HepG2 (cell line): ENCODE data around the gene SPTSSB. TPM values are rescaled to one million over a fixed set of nuclear protein-coding genes. Genes with fewer than 3 reads are reported as not detected.

Source experiments
- ETV5 ChIP-seq: IDR thresholded peaks from 2 replicates; pipeline ENCODE4 v1.6.1; 2018; ENCODE audit warnings: missing biosample characterization, missing genetic modification reagents, inconsistent platforms, borderline replicate concordance
- HMG20B ChIP-seq: conservative IDR thresholded peaks from 2 replicates; pipeline ENCODE4 v1.6.1; 2016; ENCODE audit warnings: missing genetic modification reagents, missing compliant biosample characterization
- KDM4B ChIP-seq: sonication (generic); formaldehyde crosslinking; IDR thresholded peaks from 2 replicates; pipeline ENCODE4 v1.4.0; 2020; ENCODE audit warnings: missing genetic modification reagents
- MIER2 ChIP-seq: IDR thresholded peaks from 2 replicates; pipeline ENCODE4 v1.6.1; 2016; ENCODE audit warnings: missing biosample characterization, missing genetic modification reagents
- NFIC ChIP-seq: IDR thresholded peaks from 2 replicates; pipeline ENCODE4 v1.6.1; 2012; ENCODE audit warnings: mild to moderate bottlenecking, low read length, inconsistent platforms
- RFX1 ChIP-seq: fragments of 450-650 bp; IDR thresholded peaks from 2 replicates; pipeline ENCODE4 v1.6.1; 2017
- SOX13 ChIP-seq, 3 experiments: fragments of 450-650 bp in 1 of 3; sonication (generic) in 1 of 3; formaldehyde crosslinking in 1 of 3; IDR thresholded peaks in 2 of 3; conservative IDR thresholded peaks in 1 of 3; 2 replicates each; pipeline versions ENCODE4 v1.5.0 to v1.6.1; 2016 to 2020; ENCODE audit warnings: antibody characterized with exemption in 1 of 3, mild to moderate bottlenecking in 1 of 3, missing compliant biosample characterization in 1 of 3, missing genetic modification reagents in 1 of 3, moderate library complexity in 1 of 3
- ZNF138 ChIP-seq: sonication (generic); formaldehyde crosslinking; IDR thresholded peaks from 2 replicates; pipeline ENCODE4 v1.5.0; 2020; ENCODE audit warnings: mild to moderate bottlenecking, low read depth, missing genetic modification reagents
- ZNF207 ChIP-seq: fragments of 450-650 bp; IDR thresholded peaks from 2 replicates; pipeline ENCODE4 v1.6.1; 2016; ENCODE audit warnings: antibody characterized with exemption, borderline replicate concordance
- ZNF564 ChIP-seq: sonication (generic); formaldehyde crosslinking; IDR thresholded peaks from 2 replicates; pipeline ENCODE4 v1.8.1; 2023; ENCODE audit warnings: mild to moderate bottlenecking, missing genetic modification reagents
- ZNF567 ChIP-seq: sonication (generic); formaldehyde crosslinking; IDR thresholded peaks from 2 replicates; pipeline ENCODE4 v1.8.1; 2023; ENCODE audit warnings: mild to moderate bottlenecking, missing genetic modification reagents, borderline replicate concordance
- ZNF572 ChIP-seq: sonication (generic); formaldehyde crosslinking; IDR thresholded peaks from 2 replicates; pipeline ENCODE4 v1.5.1; 2020; ENCODE audit warnings: mild to moderate bottlenecking, missing genetic modification reagents
- ZNF644 ChIP-seq: IDR thresholded peaks from 2 replicates; pipeline ENCODE4 v1.6.1; 2016; ENCODE audit warnings: low read depth
- ZNF839 ChIP-seq: sonication (generic); formaldehyde crosslinking; IDR thresholded peaks from 2 replicates; pipeline ENCODE4 v1.4.0; 2020; ENCODE audit warnings: missing genetic modification reagents, mild to moderate bottlenecking, borderline replicate concordance
- ZNF878 ChIP-seq: sonication (generic); formaldehyde crosslinking; IDR thresholded peaks from 2 replicates; pipeline ENCODE4 v1.8.1; 2023; ENCODE audit warnings: mild to moderate bottlenecking, missing genetic modification reagents, moderate library complexity
- polyA plus RNA-seq, 8 experiments: library from polyadenylated mRNA; depleted of rRNA in 3 of 8; stranded (reverse) in 7 of 8; unstranded in 1 of 8; fragments of >200 nt; fragmentation: Illumina TruSeq in 4 of 8; extraction: Trizol in 4 of 8; gene quantifications; 2 replicates each; pipeline versions ENCODE4 v1.2.1 to v1.2.3, GENCODE V29; 2011 to 2016; ENCODE audit warnings: low read depth in 4 of 8, missing spikeins in 1 of 8, mixed read lengths in 1 of 8; ENCODE audit not compliant: insufficient read depth in 1 of 8
- total RNA-seq, 5 experiments: library from RNA; depleted of rRNA; stranded (reverse); fragments of >200 nt; fragmentation: Illumina TruSeq; extraction: Trizol; gene quantifications; 2 replicates each; pipeline ENCODE4 v1.2.3, GENCODE V29; 2016; ENCODE audit warnings: low read depth in 1 of 5
- TF ChIP-seq, protein P1 (sequence below): sonication (generic); formaldehyde crosslinking; IDR thresholded peaks from 2 replicates; pipeline ENCODE4 v1.8.1; 2022; ENCODE audit warnings: mild to moderate bottlenecking, missing genetic modification reagents
- TF ChIP-seq, protein P2 (sequence below): sonication (generic); formaldehyde crosslinking; IDR thresholded peaks from 2 replicates; pipeline ENCODE4 v1.8.0; 2022; ENCODE audit warnings: missing genetic modification reagents, mild to moderate bottlenecking, moderate library complexity, borderline replicate concordance
- TF ChIP-seq, protein P3 (sequence below): sonication (generic); formaldehyde crosslinking; IDR thresholded peaks from 2 replicates; pipeline ENCODE4 v1.5.0; 2020; ENCODE audit warnings: mild to moderate bottlenecking, missing genetic modification reagents
- TF ChIP-seq, protein P4 (sequence below): IDR thresholded peaks from 2 replicates; pipeline ENCODE4 v1.6.1; 2012; ENCODE audit warnings: low read depth, low read length, improper control_type of control experiment
- TF ChIP-seq, protein P5 (sequence below): sonication (generic); formaldehyde crosslinking; IDR thresholded peaks from 2 replicates; pipeline ENCODE4 v1.4.0; 2020; ENCODE audit warnings: missing genetic modification reagents
- TF ChIP-seq, protein P6 (sequence below): sonication (generic); formaldehyde crosslinking; IDR thresholded peaks from 2 replicates; pipeline ENCODE4 v1.9.0; 2021; ENCODE audit warnings: missing genetic modification reagents, mild to moderate bottlenecking, borderline replicate concordance

Gene SPTSSB
- total and polyA plus RNA-seq, 2 of the 13 experiments (the other 11 are each of a cell fraction or from before 2014, with no cell fraction given) = 0.51 to 2.4 TPM

DNA sequence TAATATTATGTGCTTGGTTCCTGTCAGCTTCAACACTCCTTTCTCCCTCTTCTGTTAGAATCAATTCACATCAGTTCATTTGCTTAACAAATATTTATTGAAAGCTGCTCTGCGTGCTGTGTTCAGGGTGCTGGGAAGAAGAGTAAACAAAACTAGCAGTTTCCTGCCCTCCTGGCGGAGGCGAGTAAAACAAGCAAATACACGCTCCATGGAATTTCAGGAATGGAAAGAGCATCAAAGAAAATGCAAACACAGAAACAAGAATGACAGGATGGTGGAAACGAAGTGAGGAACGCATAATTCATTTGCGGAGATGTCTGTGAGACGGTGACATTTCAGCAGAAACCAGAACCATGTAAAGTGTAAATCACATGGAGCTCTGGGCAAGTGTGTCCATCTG is 49.4 kb upstream of the SPTSSB start (continued):
- peak; percentile 75 for TF ChIP-seq SOX13 (IDR thresholded peaks at IDR 0.05)
- peak in 1 of 2 experiments; percentile 94; a peak in 2 of 4 replicates for TF ChIP-seq SOX13 (CRISPR knock-in tag; conservative IDR thresholded peaks at IDR 0.05 in 1 of 2, IDR thresholded peaks at IDR 0.05 in 1 of 2)
- peak; percentile 93 for TF ChIP-seq HMG20B (CRISPR knock-in tag)
- no peak; the same call in 1 of the 2 replicates for TF ChIP-seq ZNF644 (CRISPR knock-in tag)
- TF ChIP-seq RFX1 = no peak
- TF ChIP-seq ZNF839 (CRISPR knock-in tag) = no peak
- TF ChIP-seq ZNF567 (CRISPR knock-in tag) = no peak
- TF ChIP-seq, protein P1, sequence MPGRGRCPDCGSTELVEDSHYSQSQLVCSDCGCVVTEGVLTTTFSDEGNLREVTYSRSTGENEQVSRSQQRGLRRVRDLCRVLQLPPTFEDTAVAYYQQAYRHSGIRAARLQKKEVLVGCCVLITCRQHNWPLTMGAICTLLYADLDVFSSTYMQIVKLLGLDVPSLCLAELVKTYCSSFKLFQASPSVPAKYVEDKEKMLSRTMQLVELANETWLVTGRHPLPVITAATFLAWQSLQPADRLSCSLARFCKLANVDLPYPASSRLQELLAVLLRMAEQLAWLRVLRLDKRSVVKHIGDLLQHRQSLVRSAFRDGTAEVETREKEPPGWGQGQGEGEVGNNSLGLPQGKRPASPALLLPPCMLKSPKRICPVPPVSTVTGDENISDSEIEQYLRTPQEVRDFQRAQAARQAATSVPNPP (CRISPR knock-in tag) = no peak
- TF ChIP-seq, protein P2, sequence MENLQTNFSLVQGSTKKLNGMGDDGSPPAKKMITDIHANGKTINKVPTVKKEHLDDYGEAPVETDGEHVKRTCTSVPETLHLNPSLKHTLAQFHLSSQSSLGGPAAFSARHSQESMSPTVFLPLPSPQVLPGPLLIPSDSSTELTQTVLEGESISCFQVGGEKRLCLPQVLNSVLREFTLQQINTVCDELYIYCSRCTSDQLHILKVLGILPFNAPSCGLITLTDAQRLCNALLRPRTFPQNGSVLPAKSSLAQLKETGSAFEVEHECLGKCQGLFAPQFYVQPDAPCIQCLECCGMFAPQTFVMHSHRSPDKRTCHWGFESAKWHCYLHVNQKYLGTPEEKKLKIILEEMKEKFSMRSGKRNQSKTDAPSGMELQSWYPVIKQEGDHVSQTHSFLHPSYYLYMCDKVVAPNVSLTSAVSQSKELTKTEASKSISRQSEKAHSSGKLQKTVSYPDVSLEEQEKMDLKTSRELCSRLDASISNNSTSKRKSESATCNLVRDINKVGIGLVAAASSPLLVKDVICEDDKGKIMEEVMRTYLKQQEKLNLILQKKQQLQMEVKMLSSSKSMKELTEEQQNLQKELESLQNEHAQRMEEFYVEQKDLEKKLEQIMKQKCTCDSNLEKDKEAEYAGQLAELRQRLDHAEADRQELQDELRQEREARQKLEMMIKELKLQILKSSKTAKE (CRISPR knock-in tag) = peak; percentile 62; the same call in 1 of the 2 replicates
- TF ChIP-seq ZNF572 (CRISPR knock-in tag) = no peak
- TF ChIP-seq, protein P3, sequence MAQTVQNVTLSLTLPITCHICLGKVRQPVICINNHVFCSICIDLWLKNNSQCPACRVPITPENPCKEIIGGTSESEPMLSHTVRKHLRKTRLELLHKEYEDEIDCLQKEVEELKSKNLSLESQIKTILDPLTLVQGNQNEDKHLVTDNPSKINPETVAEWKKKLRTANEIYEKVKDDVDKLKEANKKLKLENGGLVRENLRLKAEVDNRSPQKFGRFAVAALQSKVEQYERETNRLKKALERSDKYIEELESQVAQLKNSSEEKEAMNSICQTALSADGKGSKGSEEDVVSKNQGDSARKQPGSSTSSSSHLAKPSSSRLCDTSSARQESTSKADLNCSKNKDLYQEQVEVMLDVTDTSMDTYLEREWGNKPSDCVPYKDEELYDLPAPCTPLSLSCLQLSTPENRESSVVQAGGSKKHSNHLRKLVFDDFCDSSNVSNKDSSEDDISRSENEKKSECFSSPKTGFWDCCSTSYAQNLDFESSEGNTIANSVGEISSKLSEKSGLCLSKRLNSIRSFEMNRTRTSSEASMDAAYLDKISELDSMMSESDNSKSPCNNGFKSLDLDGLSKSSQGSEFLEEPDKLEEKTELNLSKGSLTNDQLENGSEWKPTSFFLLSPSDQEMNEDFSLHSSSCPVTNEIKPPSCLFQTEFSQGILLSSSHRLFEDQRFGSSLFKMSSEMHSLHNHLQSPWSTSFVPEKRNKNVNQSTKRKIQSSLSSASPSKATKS (CRISPR knock-in tag) = no peak
- TF ChIP-seq KDM4B = 0 out of 2 replicates have a peak, but pooled peaks have one; percentile 42
- TF ChIP-seq, protein P4, sequence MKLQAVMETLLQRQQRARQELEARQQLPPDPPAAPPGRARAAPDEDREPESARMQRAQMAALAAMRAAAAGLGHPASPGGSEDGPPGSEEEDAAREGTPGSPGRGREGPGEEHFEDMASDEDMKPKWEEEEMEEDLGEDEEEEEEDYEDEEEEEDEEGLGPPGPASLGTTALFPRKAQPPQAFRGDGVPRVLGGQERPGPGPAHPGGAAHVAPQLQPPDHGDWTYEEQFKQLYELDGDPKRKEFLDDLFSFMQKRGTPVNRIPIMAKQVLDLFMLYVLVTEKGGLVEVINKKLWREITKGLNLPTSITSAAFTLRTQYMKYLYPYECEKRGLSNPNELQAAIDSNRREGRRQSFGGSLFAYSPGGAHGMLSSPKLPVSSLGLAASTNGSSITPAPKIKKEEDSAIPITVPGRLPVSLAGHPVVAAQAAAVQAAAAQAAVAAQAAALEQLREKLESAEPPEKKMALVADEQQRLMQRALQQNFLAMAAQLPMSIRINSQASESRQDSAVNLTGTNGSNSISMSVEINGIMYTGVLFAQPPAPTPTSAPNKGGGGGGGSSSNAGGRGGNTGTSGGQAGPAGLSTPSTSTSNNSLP = peak; percentile 89
- TF ChIP-seq MIER2 (CRISPR knock-in tag) = peak; percentile 58; the same call in 1 of the 2 replicates
- TF ChIP-seq ZNF207 = no peak
- TF ChIP-seq ZNF564 (CRISPR knock-in tag) = no peak
- peak; percentile 96 for TF ChIP-seq ZNF878 (CRISPR knock-in tag)
- peak; percentile 92 for TF ChIP-seq ETV5
- TF ChIP-seq NFIC = peak; percentile 90
- no peak for TF ChIP-seq ZNF138 (CRISPR knock-in tag)
- TF ChIP-seq, protein P5, sequence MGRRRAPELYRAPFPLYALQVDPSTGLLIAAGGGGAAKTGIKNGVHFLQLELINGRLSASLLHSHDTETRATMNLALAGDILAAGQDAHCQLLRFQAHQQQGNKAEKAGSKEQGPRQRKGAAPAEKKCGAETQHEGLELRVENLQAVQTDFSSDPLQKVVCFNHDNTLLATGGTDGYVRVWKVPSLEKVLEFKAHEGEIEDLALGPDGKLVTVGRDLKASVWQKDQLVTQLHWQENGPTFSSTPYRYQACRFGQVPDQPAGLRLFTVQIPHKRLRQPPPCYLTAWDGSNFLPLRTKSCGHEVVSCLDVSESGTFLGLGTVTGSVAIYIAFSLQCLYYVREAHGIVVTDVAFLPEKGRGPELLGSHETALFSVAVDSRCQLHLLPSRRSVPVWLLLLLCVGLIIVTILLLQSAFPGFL = no peak
- TF ChIP-seq, protein P6, sequence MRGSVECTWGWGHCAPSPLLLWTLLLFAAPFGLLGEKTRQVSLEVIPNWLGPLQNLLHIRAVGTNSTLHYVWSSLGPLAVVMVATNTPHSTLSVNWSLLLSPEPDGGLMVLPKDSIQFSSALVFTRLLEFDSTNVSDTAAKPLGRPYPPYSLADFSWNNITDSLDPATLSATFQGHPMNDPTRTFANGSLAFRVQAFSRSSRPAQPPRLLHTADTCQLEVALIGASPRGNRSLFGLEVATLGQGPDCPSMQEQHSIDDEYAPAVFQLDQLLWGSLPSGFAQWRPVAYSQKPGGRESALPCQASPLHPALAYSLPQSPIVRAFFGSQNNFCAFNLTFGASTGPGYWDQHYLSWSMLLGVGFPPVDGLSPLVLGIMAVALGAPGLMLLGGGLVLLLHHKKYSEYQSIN (CRISPR knock-in tag) = no peak
